Measurements from ENCODE around the gene PAFAH1B1.
"Not testable (repeated sequence)": the region's sequence is repeated elsewhere in the genome, so short reads cannot be mapped to it uniquely, and the experiment has no call there.

The PAFAH1B1 gene

DNA sequence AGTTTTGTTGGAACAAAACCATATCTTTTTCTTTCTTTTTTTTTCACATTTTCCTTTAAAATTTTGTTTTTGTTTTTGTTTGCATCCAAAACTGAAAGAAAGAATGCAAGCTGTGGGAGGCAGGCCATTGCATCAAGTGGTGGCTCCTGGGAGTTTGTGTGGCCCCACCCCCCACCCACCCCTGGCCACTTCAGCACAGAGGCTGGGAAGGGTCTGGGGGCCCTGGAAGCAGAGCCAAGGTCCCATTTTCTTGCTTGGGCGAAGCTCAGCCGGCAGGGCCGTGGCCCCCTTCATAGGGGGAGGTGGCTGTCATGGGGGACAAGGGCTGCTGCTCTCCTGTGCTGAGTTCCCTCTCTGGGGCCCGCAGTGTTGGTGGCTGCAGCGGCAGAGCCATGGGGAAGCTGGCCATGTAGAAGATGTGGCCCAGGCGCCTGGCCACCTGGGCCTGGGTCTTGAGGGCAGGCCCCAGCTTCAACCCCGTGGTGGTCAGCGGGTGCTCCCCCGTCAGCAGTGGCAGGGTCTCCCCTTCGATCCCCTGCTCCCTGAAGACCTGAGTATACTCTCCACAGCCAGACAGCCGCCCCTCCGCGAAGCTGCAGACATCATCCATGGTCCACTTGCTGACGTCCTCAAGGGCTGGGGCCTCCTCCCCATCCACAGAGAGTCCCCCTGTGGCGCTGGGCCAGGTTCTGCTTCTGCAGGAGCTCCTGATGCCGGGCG, 19.8 kb downstream of the PAFAH1B1 start:
- H3K9me3 ChIP-seq (ENCODE audit: control insufficient read depth, low read length) = no peaks in the 10 kb centered on the region
- WGBS, 2 experiments = 93% methylated on average over 17 of the region's 17 CpGs
- H3K4me1 ChIP-seq (ENCODE audit: control insufficient read depth, insufficient read depth, low read length) = no peaks in the 10 kb centered on the region
- no peak overlapping the region for H3K27ac ChIP-seq (ENCODE audit: insufficient read depth, low read depth, low read length, poor library complexity, severe bottlenecking)
- H3K4me3 ChIP-seq (ENCODE audit: insufficient read depth, low read depth, low read length) = no peak overlapping the region
- H3K36me3 ChIP-seq (ENCODE audit: control insufficient read depth, insufficient read depth, low read length) = no peaks in the 10 kb centered on the region
- no peaks in the 10 kb centered on the region for H3K27me3 ChIP-seq (ENCODE audit: control insufficient read depth, insufficient read depth, low read length, poor library complexity, severe bottlenecking)

GRCh38 chr17:2615882-2616281, 22.4 kb downstream of the PAFAH1B1 start:
- H3K27ac ChIP-seq (ENCODE audit: insufficient read depth, low read depth, low read length, poor library complexity, severe bottlenecking) = no peak overlapping the region
- no peaks in the 10 kb centered on the region for H3K27me3 ChIP-seq (ENCODE audit: control insufficient read depth, insufficient read depth, low read length, poor library complexity, severe bottlenecking)
- H3K4me3 ChIP-seq (ENCODE audit: insufficient read depth, low read depth, low read length) = no peak overlapping the region
- no peaks in the 10 kb centered on the region for H3K36me3 ChIP-seq (ENCODE audit: control insufficient read depth, insufficient read depth, low read length)
- 95 to 98% methylated on average over 4 of the region's 4 CpGs for WGBS, 2 experiments
- no peaks in the 10 kb centered on the region for H3K9me3 ChIP-seq (ENCODE audit: control insufficient read depth, low read length)
- no peaks in the 10 kb centered on the region for H3K4me1 ChIP-seq (ENCODE audit: control insufficient read depth, insufficient read depth, low read length)

- Histone ChIP-seq H3K4me1 (ENCODE audit: control insufficient read depth, insufficient read depth, low read length) (no peaks in the 10 kb centered on the region), H3K9me3 (ENCODE audit: control insufficient read depth, low read length) (no peaks in the 10 kb centered on the region), H3K4me3 (ENCODE audit: insufficient read depth, low read depth, low read length) (no peak overlapping the region), H3K27me3 (ENCODE audit: control insufficient read depth, insufficient read depth, low read length, poor library complexity, severe bottlenecking) (no peaks in the 10 kb centered on the region), H3K36me3 (ENCODE audit: control insufficient read depth, insufficient read depth, low read length) (no peaks in the 10 kb centered on the region), H3K27ac (ENCODE audit: insufficient read depth, low read depth, low read length, poor library complexity, severe bottlenecking) (no peak overlapping the region)
- 94 to 100% methylated on average over 2 to 3 of the region's 3 CpGs for WGBS, 2 experiments
Observed at GRCh38 chr17:2621241-2621640, 27.8 kb downstream of the PAFAH1B1 start.

- not testable (repeated sequence) for H3K36me3 ChIP-seq (ENCODE audit: control insufficient read depth, insufficient read depth, low read length); H3K4me1 ChIP-seq (ENCODE audit: control insufficient read depth, insufficient read depth, low read length); H3K27ac ChIP-seq (ENCODE audit: insufficient read depth, low read depth, low read length, poor library complexity, severe bottlenecking); H3K27me3 ChIP-seq (ENCODE audit: control insufficient read depth, insufficient read depth, low read length, poor library complexity, severe bottlenecking); H3K4me3 ChIP-seq (ENCODE audit: insufficient read depth, low read depth, low read length); H3K9me3 ChIP-seq (ENCODE audit: control insufficient read depth, low read length)
- 93 to 95% methylated on average over 4 of the region's 4 CpGs for WGBS, 2 experiments
Observed at GRCh38 chr17:2621951-2622405, 28.5 kb downstream of the PAFAH1B1 start.

GRCh38 chr17:2622721-2623301, 29.4 kb downstream of the PAFAH1B1 start:
- not testable (repeated sequence) for H3K36me3 ChIP-seq (ENCODE audit: control insufficient read depth, insufficient read depth, low read length)
- WGBS, 2 experiments = 95 to 96% methylated on average over 4 of the region's 4 CpGs

GRCh38 chr17:2624292-2624731, 30.9 kb downstream of the PAFAH1B1 start:
- 82 to 89% methylated on average over 10 of the region's 10 CpGs for WGBS, 2 experiments
- Histone ChIP-seq H3K4me3 (ENCODE audit: insufficient read depth, low read depth, low read length) (no peak overlapping the region), H3K27ac (ENCODE audit: insufficient read depth, low read depth, low read length, poor library complexity, severe bottlenecking) (no peak overlapping the region), H3K27me3 (ENCODE audit: control insufficient read depth, insufficient read depth, low read length, poor library complexity, severe bottlenecking) (no peaks in the 10 kb centered on the region), H3K9me3 (ENCODE audit: control insufficient read depth, low read length) (no peaks in the 10 kb centered on the region), H3K4me1 (ENCODE audit: control insufficient read depth, insufficient read depth, low read length) (no peaks in the 10 kb centered on the region), H3K36me3 (ENCODE audit: control insufficient read depth, insufficient read depth, low read length) (no peaks in the 10 kb centered on the region)

More at GRCh38 chr17:2622721-2623301, 29.4 kb downstream of the PAFAH1B1 start:
- H3K4me3 ChIP-seq (ENCODE audit: insufficient read depth, low read depth, low read length); H3K4me1 ChIP-seq (ENCODE audit: control insufficient read depth, insufficient read depth, low read length); H3K27me3 ChIP-seq (ENCODE audit: control insufficient read depth, insufficient read depth, low read length, poor library complexity, severe bottlenecking); H3K27ac ChIP-seq (ENCODE audit: insufficient read depth, low read depth, low read length, poor library complexity, severe bottlenecking); H3K9me3 ChIP-seq (ENCODE audit: control insufficient read depth, low read length): not testable (repeated sequence)

DNA sequence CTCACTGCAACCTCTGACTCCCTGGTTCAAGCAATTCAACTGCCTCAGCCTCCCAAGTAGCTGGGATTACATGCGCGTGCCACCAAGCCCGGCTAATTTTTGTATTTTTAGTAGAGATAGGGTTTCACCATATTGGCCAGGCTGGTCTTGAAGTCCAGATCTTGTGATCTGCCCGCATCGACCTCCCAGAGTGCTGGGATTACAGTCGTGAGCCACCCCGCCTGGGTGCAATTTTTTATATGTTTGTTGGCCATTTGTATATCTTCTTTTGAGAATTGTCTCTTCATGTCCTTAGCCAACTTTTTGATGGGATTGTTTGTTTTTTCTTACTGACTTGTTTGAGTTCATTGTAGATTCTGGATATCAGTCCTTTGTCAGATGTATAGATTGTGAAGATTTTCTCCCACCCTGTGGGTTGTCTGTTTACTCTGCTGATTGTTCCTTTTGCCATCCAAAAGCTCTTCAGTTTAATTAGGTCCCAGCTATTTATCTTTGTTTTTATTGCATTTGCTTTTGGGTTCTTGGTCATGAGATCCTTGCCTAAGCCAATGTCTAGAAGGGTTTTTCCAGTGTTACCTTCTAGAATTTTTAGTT, 33.3 kb downstream of the PAFAH1B1 start:
- not testable (repeated sequence) for H3K9me3 ChIP-seq (ENCODE audit: control insufficient read depth, low read length); H3K27me3 ChIP-seq (ENCODE audit: control insufficient read depth, insufficient read depth, low read length, poor library complexity, severe bottlenecking); H3K36me3 ChIP-seq (ENCODE audit: control insufficient read depth, insufficient read depth, low read length); H3K27ac ChIP-seq (ENCODE audit: insufficient read depth, low read depth, low read length, poor library complexity, severe bottlenecking); H3K4me3 ChIP-seq (ENCODE audit: insufficient read depth, low read depth, low read length); H3K4me1 ChIP-seq (ENCODE audit: control insufficient read depth, insufficient read depth, low read length)
- WGBS, 2 experiments = 92 to 98% methylated on average over 7 of the region's 7 CpGs

DNA sequence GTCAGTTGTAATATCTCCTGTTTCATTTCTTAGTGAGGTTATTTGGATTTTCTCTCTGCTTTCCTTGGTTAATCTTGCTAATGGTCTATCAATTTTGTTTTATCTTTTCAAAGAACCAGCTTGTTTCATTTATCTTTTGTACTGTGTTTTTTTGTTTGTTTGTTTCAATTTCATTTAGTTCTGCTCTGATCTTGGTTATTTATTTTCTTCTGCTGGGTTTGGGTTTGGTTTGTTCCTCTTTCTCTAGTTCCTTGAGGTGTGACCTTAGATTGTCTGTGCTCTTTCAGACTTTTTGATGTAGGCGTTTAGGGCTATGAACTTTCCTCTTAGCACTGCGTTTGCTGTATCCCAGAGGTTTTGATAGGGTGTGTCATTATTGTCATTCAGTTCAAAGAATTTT, 35.5 kb downstream of the PAFAH1B1 start:
- H3K36me3 ChIP-seq (ENCODE audit: control insufficient read depth, insufficient read depth, low read length); H3K27me3 ChIP-seq (ENCODE audit: control insufficient read depth, insufficient read depth, low read length, poor library complexity, severe bottlenecking); H3K27ac ChIP-seq (ENCODE audit: insufficient read depth, low read depth, low read length, poor library complexity, severe bottlenecking); H3K4me3 ChIP-seq (ENCODE audit: insufficient read depth, low read depth, low read length); H3K9me3 ChIP-seq (ENCODE audit: control insufficient read depth, low read length); H3K4me1 ChIP-seq (ENCODE audit: control insufficient read depth, insufficient read depth, low read length): not testable (repeated sequence)
- 90 to 100% methylated on average over 2 of the region's 2 CpGs for WGBS, 2 experiments

DNA sequence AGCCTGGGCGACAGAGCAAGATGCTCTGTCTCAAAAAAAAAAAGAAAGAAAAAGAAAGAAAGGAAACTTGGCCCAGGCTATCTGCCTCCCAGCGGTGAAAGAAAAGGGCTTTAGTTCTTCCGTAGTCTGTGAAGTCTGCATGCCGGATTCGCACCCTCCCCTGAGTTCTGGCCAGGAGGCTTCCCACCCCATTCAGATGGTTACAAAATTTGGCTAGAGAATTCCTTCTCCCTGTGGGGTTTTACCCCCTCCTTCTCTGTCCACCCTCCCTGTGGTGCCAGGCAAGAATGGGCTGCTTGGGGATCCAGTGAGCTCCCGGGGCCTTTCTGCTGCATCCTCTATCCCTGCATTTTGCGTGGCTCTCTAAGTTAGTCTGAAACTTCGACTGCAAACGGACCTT, 37.8 kb downstream of the PAFAH1B1 start:
- Histone ChIP-seq H3K36me3 (ENCODE audit: control insufficient read depth, insufficient read depth, low read length) (no peaks in the 10 kb centered on the region), H3K27ac (ENCODE audit: insufficient read depth, low read depth, low read length, poor library complexity, severe bottlenecking) (no peak overlapping the region), H3K9me3 (ENCODE audit: control insufficient read depth, low read length) (no peaks in the 10 kb centered on the region), H3K27me3 (ENCODE audit: control insufficient read depth, insufficient read depth, low read length, poor library complexity, severe bottlenecking) (no peaks in the 10 kb centered on the region), H3K4me1 (ENCODE audit: control insufficient read depth, insufficient read depth, low read length) (no peaks in the 10 kb centered on the region), H3K4me3 (ENCODE audit: insufficient read depth, low read depth, low read length) (no peak overlapping the region)
- WGBS, 2 experiments = 42 to 44% methylated on average over 9 of the region's 9 CpGs

DNA sequence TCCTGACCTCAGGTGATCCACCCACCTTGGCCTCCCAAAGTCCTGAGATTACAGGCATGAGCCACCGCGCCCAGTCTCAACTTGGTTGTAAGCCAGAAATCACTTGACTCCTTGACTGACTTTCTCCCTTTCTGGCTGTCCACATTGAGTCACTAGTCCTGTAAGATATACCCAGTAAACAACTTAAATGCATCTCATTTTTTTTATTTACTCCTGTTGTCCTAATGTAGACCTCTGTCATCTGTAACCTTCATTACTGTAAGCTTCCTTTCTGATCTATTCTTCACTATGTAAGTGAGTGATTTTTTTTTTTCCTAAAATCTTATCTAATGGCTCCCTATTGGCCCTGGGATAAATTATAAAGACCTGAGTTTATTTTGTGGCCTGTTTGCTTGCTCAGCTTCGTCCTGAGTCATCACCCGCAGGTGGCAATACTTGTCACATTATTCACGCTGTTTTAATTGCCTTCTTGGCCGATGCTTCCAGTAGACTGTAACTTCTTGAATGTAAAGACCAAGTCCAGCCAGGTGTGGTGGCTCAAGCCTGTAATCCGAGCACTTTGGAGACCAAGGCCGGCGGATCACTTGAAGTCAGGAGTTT, 41.0 kb downstream of the PAFAH1B1 start:
- Histone ChIP-seq H3K27ac (ENCODE audit: insufficient read depth, low read depth, low read length, poor library complexity, severe bottlenecking) (no peak overlapping the region), H3K4me1 (ENCODE audit: control insufficient read depth, insufficient read depth, low read length) (no peaks in the 10 kb centered on the region), H3K27me3 (ENCODE audit: control insufficient read depth, insufficient read depth, low read length, poor library complexity, severe bottlenecking) (no peaks in the 10 kb centered on the region), H3K9me3 (ENCODE audit: control insufficient read depth, low read length) (no peaks in the 10 kb centered on the region), H3K36me3 (ENCODE audit: control insufficient read depth, insufficient read depth, low read length) (no peaks in the 10 kb centered on the region), H3K4me3 (ENCODE audit: insufficient read depth, low read depth, low read length) (no peak overlapping the region)
- 87 to 91% methylated on average over 9 of the region's 9 CpGs for WGBS, 2 experiments
